ENCODE results near the gene RNASE7. TPM values are rescaled to one million over a fixed set of nuclear protein-coding genes. Genes with fewer than 3 reads are reported as not detected.

Gene RNASE7
- total RNA-seq, 1 donor from 2014 or later = 0.34 TPM

GRCh38 chr14:21093018-21093417 lies 50.9 kb downstream of the RNASE7 start:
- Mint-ChIP-seq H3K4me3 (no peak overlapping the region), H3K36me3 (peaks cover 20% of the 10 kb centered on the region), H3K9me3 (no peaks in the 10 kb centered on the region), H3K4me1 (peaks cover 44% of the 10 kb centered on the region), H3K27ac (peak overlapping the region; percentile 50), H3K27me3 (ENCODE audit: low read depth) (no peaks in the 10 kb centered on the region)
- no peak for DNase-seq (ENCODE audit: low spot score in 2 of 2, unreplicated experiment in 2 of 2)
- no peak for TF ChIP-seq CTCF (IDR thresholded peaks at IDR 0.05; ENCODE audit: unreplicated experiment)

Small RNAs within 50 kb of the gene (microRNA-seq; reads per million reads assigned to microRNA genes)
- not detected for gene MIR6717

Other genes starting within 250 kb of the RNASE7 start
- gene RNASE1, start 239.5 kb upstream of the RNASE7 start, total RNA-seq = 13.1 to 14.8 TPM (median 13.3 TPM) in 3 replicates
- gene RNASE3, start 151.0 kb upstream of the RNASE7 start, total RNA-seq = not detected in 3 replicates
- not detected in 3 replicates for gene RNASE2, start 86.9 kb upstream of the RNASE7 start, total RNA-seq
- gene METTL17, start 52.4 kb upstream of the RNASE7 start, total RNA-seq = 72.4 to 78.7 TPM (median 73.4 TPM) in 3 replicates
- 2.7 to 3.3 TPM (median 3.1 TPM) in 3 replicates for gene SLC39A2, start 43.1 kb upstream of the RNASE7 start, total RNA-seq
- gene NDRG2, start 17.3 kb upstream of the RNASE7 start, total RNA-seq = 104 to 105 TPM (median 104 TPM) in 3 replicates
- gene TPPP2, start 12.1 kb upstream of the RNASE7 start, total RNA-seq = 0.47 to 0.58 TPM in 2 of 3 replicates, not detected in the other
- gene RNASE13, start 7.6 kb upstream of the RNASE7 start, total RNA-seq = 0.14 TPM in 1 of 3 replicates, not detected in the others
- gene RNASE8, start 15.5 kb downstream of the RNASE7 start, total RNA-seq = not detected in 3 replicates
- gene ARHGEF40, start 27.9 kb downstream of the RNASE7 start, total RNA-seq = 83.2 to 96.2 TPM (median 83.5 TPM) in 3 replicates
- gene ZNF219, start 56.3 kb downstream of the RNASE7 start, total RNA-seq = 73.3 to 79.3 TPM (median 75.2 TPM) in 3 replicates
- gene TMEM253, start 58.7 kb downstream of the RNASE7 start, total RNA-seq = 1.3 to 1.9 TPM (median 1.6 TPM) in 3 replicates
- not detected in 3 replicates for gene OR5AU1, start 113.7 kb downstream of the RNASE7 start, total RNA-seq
- 669 to 698 TPM (median 675 TPM) in 3 replicates for gene HNRNPC, start 227.1 kb downstream of the RNASE7 start, total RNA-seq
- 0.29 to 0.35 TPM (median 0.29 TPM) in 3 replicates for gene RPGRIP1, start 237.7 kb downstream of the RNASE7 start, total RNA-seq

Data from mesothelial cell of epicardium (in vitro differentiated cells).